ENCODE measurements around the gene KCNAB1. TPM values are rescaled to one million over a fixed set of nuclear protein-coding genes. Genes with fewer than 3 reads are reported as not detected.

KCNAB1 gene
- total RNA-seq, 1 experiment from 2014 or later = not detected

DNA sequence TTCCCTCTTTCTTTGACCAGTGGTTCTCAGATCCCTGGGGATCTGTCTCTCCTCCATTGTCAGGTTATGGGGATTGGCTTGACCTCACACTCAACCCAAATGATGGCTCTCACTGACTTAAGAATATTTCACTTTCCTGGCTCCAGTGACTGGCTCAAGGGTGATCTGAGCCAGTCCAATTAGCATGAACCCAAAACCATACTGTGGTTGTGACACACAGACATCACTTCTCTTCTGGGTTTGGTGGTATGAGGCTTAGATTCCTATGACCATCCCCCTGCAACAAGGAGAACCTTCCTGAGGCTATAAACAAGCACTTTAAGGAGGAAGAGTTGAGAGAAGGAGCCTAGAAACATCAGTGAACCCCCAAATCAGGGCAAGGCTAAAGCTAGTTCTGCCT, 85.8 kb downstream of the KCNAB1 start:
- H3K9me3 ChIP-seq (ENCODE audit: control insufficient read depth in 1 of 2, insufficient read depth in 1 of 2, low read depth in 1 of 2, low read length in 2 of 2) = no peaks in the 10 kb centered on the region
- BruUV-seq (replicated peaks) = no TSS peak
- ChIA-PET POLR2A (no interaction called here), RAD21 (ENCODE audit: low non-redundant PET in 1 of 2, low total read pairs in 2 of 2, uncharacterized antibody in 2 of 2, unreplicated experiment in 2 of 2) (no interaction called here), CTCF (no interaction called here)
- H2AFZ ChIP-seq (ENCODE audit: low read depth, low read length, poor library complexity, severe bottlenecking) = no peak overlapping the region
- H4K20me1 ChIP-seq (ENCODE audit: insufficient read depth) = no peaks in the 10 kb centered on the region
- H3K4me2 ChIP-seq (ENCODE audit: low read length) = no peak overlapping the region
- intact Hi-C loops (cut with micrococcal nuclease) = no loop called here
- H3K27ac ChIP-seq (ENCODE audit: low read depth, low read length) = no peak overlapping the region
- no peaks in the 10 kb centered on the region for H3K9me2 ChIP-seq (ENCODE audit: insufficient read depth)
- H3K27me3 ChIP-seq (ENCODE audit: insufficient read depth, low read length) = no peaks in the 10 kb centered on the region
- TF ChIP-seq, protein P1, sequence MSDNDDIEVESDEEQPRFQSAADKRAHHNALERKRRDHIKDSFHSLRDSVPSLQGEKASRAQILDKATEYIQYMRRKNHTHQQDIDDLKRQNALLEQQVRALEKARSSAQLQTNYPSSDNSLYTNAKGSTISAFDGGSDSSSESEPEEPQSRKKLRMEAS (IDR thresholded peaks at IDR 0.05) = no peak
- TF ChIP-seq EZH2 (IDR thresholded peaks at IDR 0.05) = no peak
- DNase-seq (ENCODE audit: low read depth, low spot score) = no peak
- H3K79me2 ChIP-seq (ENCODE audit: insufficient read depth, low read length) = no peaks in the 10 kb centered on the region
- H3K36me3 ChIP-seq (ENCODE audit: control insufficient read depth in 1 of 2, insufficient read depth in 2 of 2, low read length in 2 of 2) = no peaks in the 10 kb centered on the region
- no peaks in the 10 kb centered on the region for H3K4me1 ChIP-seq (ENCODE audit: control insufficient read depth in 1 of 2, insufficient read depth in 2 of 2, low read length in 2 of 2)
- no peak overlapping the region for H3K4me3 ChIP-seq (replicated peaks in 1 of 2; ENCODE audit: low read depth in 1 of 2, low read length in 2 of 2)
- H3K9ac ChIP-seq (ENCODE audit: low read length) = no peak overlapping the region
- ATAC-seq = no peak

- RAD21 ChIA-PET (ENCODE audit: low non-redundant PET in 1 of 2, low total read pairs in 2 of 2, uncharacterized antibody in 2 of 2, unreplicated experiment in 2 of 2) = no interaction called here
- CTCF ChIA-PET = no interaction called here
- intact Hi-C loops (cut with micrococcal nuclease) = no loop called here
- POLR2A ChIA-PET = no interaction called here
- no peak overlapping the region for H2AFZ ChIP-seq (ENCODE audit: low read depth, low read length, poor library complexity, severe bottlenecking)
- H3K9me3 ChIP-seq (ENCODE audit: control insufficient read depth in 1 of 2, insufficient read depth in 1 of 2, low read depth in 1 of 2, low read length in 2 of 2) = no peaks in the 10 kb centered on the region
- H3K4me1 ChIP-seq (ENCODE audit: control insufficient read depth in 1 of 2, insufficient read depth in 2 of 2, low read length in 2 of 2) = no peaks in the 10 kb centered on the region
- H4K20me1 ChIP-seq (ENCODE audit: insufficient read depth) = no peaks in the 10 kb centered on the region
- H3K27ac ChIP-seq (ENCODE audit: low read depth, low read length) = no peak overlapping the region
- TF ChIP-seq POLR2AphosphoS5 (IDR thresholded peaks at IDR 0.05; ENCODE audit: low read depth, low read length) (no peak), SP1 (IDR thresholded peaks at IDR 0.05; ENCODE audit: low read depth) (no peak), YY1 (IDR thresholded peaks at IDR 0.05; ENCODE audit: extremely low read depth, insufficient replicate concordance, low read depth, low read length) (no peak), TCF7L2 (IDR thresholded peaks at IDR 0.05; ENCODE audit: borderline replicate concordance, extremely low read depth, insufficient read depth, insufficient read length) (no peak), CBX3 (IDR thresholded peaks at IDR 0.05; ENCODE audit: low read depth) (no peak), EZH2phosphoT487 (IDR thresholded peaks at IDR 0.05; ENCODE audit: borderline replicate concordance) (no peak), EGR1 (IDR thresholded peaks at IDR 0.05; ENCODE audit: low read depth) (no peak), POLR2A (IDR thresholded peaks at IDR 0.05; ENCODE audit: borderline replicate concordance, extremely low read depth, insufficient read depth, insufficient read length) (no peak), ELF1 (IDR thresholded peaks at IDR 0.05; ENCODE audit: borderline replicate concordance, low read depth) (no peak), ZFX (IDR thresholded peaks at IDR 0.05) (no peak)
- TF ChIP-seq, protein P2, sequence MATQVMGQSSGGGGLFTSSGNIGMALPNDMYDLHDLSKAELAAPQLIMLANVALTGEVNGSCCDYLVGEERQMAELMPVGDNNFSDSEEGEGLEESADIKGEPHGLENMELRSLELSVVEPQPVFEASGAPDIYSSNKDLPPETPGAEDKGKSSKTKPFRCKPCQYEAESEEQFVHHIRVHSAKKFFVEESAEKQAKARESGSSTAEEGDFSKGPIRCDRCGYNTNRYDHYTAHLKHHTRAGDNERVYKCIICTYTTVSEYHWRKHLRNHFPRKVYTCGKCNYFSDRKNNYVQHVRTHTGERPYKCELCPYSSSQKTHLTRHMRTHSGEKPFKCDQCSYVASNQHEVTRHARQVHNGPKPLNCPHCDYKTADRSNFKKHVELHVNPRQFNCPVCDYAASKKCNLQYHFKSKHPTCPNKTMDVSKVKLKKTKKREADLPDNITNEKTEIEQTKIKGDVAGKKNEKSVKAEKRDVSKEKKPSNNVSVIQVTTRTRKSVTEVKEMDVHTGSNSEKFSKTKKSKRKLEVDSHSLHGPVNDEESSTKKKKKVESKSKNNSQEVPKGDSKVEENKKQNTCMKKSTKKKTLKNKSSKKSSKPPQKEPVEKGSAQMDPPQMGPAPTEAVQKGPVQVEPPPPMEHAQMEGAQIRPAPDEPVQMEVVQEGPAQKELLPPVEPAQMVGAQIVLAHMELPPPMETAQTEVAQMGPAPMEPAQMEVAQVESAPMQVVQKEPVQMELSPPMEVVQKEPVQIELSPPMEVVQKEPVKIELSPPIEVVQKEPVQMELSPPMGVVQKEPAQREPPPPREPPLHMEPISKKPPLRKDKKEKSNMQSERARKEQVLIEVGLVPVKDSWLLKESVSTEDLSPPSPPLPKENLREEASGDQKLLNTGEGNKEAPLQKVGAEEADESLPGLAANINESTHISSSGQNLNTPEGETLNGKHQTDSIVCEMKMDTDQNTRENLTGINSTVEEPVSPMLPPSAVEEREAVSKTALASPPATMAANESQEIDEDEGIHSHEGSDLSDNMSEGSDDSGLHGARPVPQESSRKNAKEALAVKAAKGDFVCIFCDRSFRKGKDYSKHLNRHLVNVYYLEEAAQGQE (IDR thresholded peaks at IDR 0.05; ENCODE audit: low read depth) = no peak
- H3K9ac ChIP-seq (ENCODE audit: low read length) = no peak overlapping the region
- no peak overlapping the region for H3K4me3 ChIP-seq (replicated peaks in 1 of 2; ENCODE audit: low read depth in 1 of 2, low read length in 2 of 2)
- H3K4me2 ChIP-seq (ENCODE audit: low read length) = no peak overlapping the region
- ATAC-seq = no peak
- no peaks in the 10 kb centered on the region for H3K27me3 ChIP-seq (ENCODE audit: insufficient read depth, low read length)
- no peaks in the 10 kb centered on the region for H3K9me2 ChIP-seq (ENCODE audit: insufficient read depth)
- no peaks in the 10 kb centered on the region for H3K36me3 ChIP-seq (ENCODE audit: control insufficient read depth in 1 of 2, insufficient read depth in 2 of 2, low read length in 2 of 2)
- BruUV-seq (replicated peaks) = no TSS peak
- DNase-seq (ENCODE audit: low read depth, low spot score) = no peak
- H3K79me2 ChIP-seq (ENCODE audit: insufficient read depth, low read length) = no peaks in the 10 kb centered on the region
Measured at GRCh38 chr3:156207802-156208685, 87.7 kb downstream of the KCNAB1 start.

Measured in HCT116 (cell line).